GM10248 (cell line): ENCODE results near the gene CNPY3.
"Not testable (repeated sequence)": the region's sequence is repeated elsewhere in the genome, so short reads cannot be mapped to it uniquely, and the experiment has no call there.

Experiments
- CTCF ChIA-PET: fragments of 300-600 bp; sonication (Branson Sonifier 250); formaldehyde crosslinking; extraction: SDS; loops from one replicate; lab custom pipeline; 2021; ENCODE audit warnings: antibody characterized with exemption; lab: Yijun Ruan, JAX
- POLR2A ChIA-PET: fragments of 350-650 bp; sonication (Branson Sonifier 250); formaldehyde crosslinking; extraction: SDS; loops from one replicate; lab custom pipeline; 2020; ENCODE audit warnings: antibody characterized with exemption; lab: Yijun Ruan, JAX
- DNase-seq: peaks from one replicate; pipeline ENCODE4 v3.0.0; 2012; ENCODE audit errors: extremely low spot score
- TF ChIP-seq, protein P1 (sequence below): IDR thresholded peaks from 2 replicates; pipeline ENCODE4 v1.5.1; 2012; ENCODE audit warnings: mild to moderate bottlenecking, low read depth; ENCODE audit errors: extremely low read depth, missing control alignments, control extremely low read depth

CNPY3 gene

DNA sequence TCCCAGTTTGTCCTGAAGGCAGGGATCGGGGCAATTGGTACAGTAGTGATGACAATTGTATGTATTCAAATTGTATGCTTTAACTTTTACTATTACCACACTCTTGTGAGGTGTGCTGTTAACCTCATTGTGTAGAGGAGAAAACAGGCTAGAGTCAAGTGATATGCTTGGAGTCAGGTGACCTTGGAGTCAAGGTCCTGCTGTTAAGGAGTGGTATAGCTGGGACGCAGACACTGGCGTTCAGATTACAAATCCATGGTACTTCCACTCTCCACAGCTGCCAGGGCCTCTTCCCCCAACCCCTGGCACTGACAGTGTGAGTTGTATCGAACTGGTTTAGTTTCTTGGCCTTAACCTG lies 10.5 kb downstream of the CNPY3 start:
- TF ChIP-seq, protein P1, sequence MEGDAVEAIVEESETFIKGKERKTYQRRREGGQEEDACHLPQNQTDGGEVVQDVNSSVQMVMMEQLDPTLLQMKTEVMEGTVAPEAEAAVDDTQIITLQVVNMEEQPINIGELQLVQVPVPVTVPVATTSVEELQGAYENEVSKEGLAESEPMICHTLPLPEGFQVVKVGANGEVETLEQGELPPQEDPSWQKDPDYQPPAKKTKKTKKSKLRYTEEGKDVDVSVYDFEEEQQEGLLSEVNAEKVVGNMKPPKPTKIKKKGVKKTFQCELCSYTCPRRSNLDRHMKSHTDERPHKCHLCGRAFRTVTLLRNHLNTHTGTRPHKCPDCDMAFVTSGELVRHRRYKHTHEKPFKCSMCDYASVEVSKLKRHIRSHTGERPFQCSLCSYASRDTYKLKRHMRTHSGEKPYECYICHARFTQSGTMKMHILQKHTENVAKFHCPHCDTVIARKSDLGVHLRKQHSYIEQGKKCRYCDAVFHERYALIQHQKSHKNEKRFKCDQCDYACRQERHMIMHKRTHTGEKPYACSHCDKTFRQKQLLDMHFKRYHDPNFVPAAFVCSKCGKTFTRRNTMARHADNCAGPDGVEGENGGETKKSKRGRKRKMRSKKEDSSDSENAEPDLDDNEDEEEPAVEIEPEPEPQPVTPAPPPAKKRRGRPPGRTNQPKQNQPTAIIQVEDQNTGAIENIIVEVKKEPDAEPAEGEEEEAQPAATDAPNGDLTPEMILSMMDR, result no peak
- CTCF ChIA-PET, result interaction anchor here (1.4 kb wide), 1 partner anchor 13 kb away, joined by 3 read pairs; no protein-coding TSS in a partner anchor
- no peak for DNase-seq
- POLR2A ChIA-PET, result no interaction called here

DNA sequence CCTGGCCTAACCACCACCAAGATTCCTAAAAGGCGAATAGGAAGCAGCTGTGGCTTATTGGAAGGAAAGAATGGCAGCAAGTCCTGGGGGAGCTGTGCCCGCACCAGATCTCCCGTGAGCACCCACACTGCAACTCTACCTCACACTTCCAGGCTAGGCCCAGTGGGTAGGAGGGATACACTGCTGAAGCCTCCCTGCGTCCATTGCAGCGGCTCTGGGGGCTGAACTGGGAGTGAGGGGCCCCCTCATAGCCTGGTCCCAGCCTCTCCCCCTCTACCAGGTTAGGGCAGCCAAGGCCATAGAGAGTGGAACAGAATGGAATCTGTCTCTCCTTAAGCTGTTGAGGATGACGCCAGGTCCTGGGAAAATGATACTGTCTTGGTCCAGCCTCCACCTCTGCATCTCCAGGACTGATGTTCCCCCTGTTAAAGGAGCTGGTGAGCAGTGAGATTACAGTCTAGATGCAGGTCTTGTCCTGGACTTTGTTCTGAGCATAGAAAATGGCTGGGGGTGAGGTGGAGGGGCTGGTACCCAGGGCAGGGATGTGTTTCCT lies 11.3 kb downstream of the CNPY3 start:
- TF ChIP-seq, protein P1, result no peak
- POLR2A ChIA-PET, result interaction anchor here (0.6 kb wide), 2 partner anchors 87 to 561 kb away, joined by 3 to 4 read pairs; no protein-coding TSS in a partner anchor
- CTCF ChIA-PET, result interaction anchor here (1.4 kb wide), 1 partner anchor 12 kb away, joined by 3 read pairs; no protein-coding TSS in a partner anchor
- DNase-seq, result peak; percentile 5

DNA sequence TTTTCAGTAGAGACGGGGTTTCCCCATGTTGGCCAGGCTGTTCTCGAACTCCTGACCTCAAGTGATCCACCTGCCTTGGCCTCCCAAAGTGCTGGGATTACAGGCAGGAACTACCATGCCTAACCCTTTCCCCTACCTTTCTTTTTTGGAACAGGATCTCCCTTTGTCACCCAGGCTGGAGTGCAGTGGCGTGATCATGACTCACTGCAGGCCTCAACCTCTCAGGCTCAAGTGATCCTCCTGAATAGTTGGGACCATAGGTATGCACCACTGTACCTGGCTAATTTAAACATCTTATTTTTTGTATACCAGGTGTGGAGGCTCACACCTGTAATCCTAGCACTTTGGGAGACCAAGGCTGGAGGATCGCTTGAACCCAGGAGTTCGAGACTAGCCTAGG lies 12.1 kb downstream of the CNPY3 start:
- POLR2A ChIA-PET, DNase-seq: not testable (repeated sequence)
- CTCF ChIA-PET, result interaction anchor here (1.4 kb wide), 1 partner anchor 11 kb away, joined by 3 read pairs; no protein-coding TSS in a partner anchor

DNA sequence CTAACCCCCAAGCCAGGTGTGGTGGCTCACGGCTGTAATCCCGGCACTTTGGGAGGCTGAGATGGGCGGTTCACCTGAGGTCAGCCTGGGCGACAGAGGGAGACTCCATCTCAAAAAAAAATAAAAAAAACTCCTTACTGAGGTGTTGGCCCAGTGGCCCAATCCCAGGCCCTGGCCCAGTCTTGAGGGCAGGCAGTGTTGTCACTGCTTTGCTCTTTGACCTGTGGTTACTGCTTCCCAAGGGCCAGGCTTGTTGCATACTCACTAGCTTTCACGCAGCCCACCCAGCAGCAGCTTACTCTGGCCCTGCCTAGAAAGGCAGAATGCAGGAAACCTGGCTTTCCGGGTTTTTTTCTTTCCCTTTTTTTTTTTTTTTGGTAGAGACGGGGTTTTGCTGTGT lies 13.2 kb downstream of the CNPY3 start:
- POLR2A ChIA-PET, result no interaction called here
- CTCF ChIA-PET, result no interaction called here
- TF ChIP-seq, protein P1, result no peak
- DNase-seq, result no peak

DNA sequence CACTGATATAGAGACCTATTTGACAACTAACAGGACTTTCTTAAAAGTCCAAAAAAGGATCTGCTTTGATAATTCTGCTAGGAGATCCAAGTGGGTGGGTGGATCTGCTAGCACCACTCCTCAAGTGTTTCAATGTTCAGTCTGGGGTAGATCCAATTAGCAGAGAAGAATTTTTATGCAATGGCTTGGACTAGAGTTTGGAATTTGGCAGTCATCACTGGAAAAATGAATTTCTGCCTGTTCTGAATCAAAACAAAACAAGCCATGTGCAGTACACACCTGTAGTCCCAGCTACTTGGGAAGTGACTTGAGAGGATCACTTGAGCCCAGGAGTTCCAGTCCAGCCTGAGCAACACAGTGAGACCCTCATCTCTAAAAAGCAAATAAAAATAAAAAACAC lies 18.7 kb downstream of the CNPY3 start:
- CTCF ChIA-PET, result no interaction called here
- TF ChIP-seq, protein P1, result no peak
- POLR2A ChIA-PET, result no interaction called here
- no peak for DNase-seq

DNA sequence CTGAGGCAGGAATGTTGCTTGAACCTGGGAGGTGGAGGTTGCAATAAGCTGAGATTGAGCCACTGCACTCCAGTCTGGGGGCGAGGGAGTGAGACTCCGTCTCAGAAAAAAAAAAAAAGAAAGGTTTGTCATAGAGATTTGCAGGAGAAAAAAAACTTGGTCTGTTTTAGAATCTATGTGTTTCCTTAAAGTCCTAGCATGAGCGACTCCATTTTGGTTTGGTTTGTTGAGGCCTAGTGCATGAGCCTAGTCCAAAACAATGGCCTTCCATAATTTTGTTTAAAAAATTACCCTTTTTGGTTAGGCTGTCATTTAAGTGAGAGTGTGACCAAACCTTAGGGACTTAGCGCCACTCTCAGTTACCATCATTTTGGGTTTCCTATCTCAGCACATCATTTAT lies 23.1 kb downstream of the CNPY3 start:
- POLR2A ChIA-PET, result interaction anchor here (1.5 kb wide), 1 partner anchor 27 kb away, joined by 3 read pairs; no protein-coding TSS in a partner anchor
- no peak for DNase-seq
- CTCF ChIA-PET, result interaction anchor here (1.1 to 1.5 kb wide), 2 partner anchors 12 to 19 kb away, joined by 3 read pairs; no protein-coding TSS in a partner anchor
- TF ChIP-seq, protein P1, result no peak

DNA sequence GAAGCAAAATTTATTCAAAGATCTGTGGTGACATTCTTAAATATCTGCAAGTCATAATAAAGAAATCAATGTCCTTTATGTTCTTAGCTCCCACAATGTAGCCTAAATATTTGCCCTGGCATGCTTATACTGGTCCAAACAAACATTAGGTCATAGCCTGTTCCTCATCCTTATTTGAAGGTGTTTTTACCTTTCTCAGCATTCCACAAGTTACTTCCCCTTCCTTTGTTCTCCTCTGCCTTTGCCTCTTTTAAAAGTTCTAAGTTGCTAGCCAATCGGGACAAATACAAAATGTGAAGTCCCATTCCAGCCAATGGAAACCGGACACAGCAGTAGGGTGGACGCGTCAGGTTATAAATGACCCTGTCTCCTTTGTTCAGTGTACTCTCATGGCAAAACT lies 25.1 kb downstream of the CNPY3 start:
- POLR2A ChIA-PET, CTCF ChIA-PET, DNase-seq: not testable (repeated sequence)
